GM12872 (cell line): ENCODE data around the gene CLDN5.

Experiments
- TF ChIP-seq, protein P1 (sequence below): IDR thresholded peaks from 3 replicates; pipeline ENCODE4 v1.5.1; 2011; ENCODE audit warnings: low read depth, mild to moderate bottlenecking, low read length, moderate library complexity; ENCODE audit not compliant: insufficient read depth

CLDN5 gene

GRCh38 chr22:19567157-19568009 lies 43.2 kb upstream of the CLDN5 start:
- TF ChIP-seq, protein P1, sequence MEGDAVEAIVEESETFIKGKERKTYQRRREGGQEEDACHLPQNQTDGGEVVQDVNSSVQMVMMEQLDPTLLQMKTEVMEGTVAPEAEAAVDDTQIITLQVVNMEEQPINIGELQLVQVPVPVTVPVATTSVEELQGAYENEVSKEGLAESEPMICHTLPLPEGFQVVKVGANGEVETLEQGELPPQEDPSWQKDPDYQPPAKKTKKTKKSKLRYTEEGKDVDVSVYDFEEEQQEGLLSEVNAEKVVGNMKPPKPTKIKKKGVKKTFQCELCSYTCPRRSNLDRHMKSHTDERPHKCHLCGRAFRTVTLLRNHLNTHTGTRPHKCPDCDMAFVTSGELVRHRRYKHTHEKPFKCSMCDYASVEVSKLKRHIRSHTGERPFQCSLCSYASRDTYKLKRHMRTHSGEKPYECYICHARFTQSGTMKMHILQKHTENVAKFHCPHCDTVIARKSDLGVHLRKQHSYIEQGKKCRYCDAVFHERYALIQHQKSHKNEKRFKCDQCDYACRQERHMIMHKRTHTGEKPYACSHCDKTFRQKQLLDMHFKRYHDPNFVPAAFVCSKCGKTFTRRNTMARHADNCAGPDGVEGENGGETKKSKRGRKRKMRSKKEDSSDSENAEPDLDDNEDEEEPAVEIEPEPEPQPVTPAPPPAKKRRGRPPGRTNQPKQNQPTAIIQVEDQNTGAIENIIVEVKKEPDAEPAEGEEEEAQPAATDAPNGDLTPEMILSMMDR: no peak

DNA sequence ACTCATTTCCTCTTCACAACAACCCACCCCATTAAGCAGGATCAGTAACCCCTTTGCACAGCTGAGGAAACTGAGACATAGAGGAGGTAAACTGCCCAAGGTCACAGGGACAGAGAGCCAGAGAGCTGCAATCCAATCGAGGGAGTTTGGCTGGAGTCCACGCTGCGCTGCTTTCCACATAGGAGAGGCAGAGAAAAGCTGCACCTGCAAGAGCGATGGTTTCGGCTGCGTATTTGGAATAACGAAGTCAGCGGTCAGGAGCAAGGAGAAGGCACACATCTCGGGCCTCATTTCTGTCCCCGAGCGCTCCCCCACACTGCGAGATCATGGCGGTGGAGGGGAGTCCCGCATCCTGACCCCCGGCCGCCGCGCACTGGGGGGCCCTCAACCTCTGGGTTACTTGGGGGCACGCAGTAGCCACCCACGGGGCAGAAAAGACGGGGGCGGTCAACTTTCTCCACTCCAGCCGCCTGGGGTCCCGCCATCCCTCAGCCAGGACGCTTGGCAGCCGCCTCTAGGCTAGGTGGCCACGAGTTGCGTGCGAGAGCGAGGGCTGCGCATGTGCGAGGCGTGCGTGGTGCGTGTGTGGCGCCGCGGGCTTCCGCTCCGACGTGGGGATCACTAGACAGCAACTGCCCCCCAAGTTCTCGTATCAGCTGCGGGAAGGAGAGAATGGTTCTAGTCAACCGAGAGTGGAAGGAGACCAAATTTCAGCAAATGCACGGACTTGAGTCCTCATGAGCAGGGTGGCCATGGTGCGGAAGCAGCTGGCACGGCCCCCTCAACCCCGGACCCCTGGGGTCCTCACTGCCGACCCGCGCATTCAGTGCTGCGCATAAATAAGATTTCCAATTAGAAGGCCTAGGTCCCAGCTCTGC lies 42.3 kb upstream of the CLDN5 start:
- TF ChIP-seq, protein P1: no peak

DNA sequence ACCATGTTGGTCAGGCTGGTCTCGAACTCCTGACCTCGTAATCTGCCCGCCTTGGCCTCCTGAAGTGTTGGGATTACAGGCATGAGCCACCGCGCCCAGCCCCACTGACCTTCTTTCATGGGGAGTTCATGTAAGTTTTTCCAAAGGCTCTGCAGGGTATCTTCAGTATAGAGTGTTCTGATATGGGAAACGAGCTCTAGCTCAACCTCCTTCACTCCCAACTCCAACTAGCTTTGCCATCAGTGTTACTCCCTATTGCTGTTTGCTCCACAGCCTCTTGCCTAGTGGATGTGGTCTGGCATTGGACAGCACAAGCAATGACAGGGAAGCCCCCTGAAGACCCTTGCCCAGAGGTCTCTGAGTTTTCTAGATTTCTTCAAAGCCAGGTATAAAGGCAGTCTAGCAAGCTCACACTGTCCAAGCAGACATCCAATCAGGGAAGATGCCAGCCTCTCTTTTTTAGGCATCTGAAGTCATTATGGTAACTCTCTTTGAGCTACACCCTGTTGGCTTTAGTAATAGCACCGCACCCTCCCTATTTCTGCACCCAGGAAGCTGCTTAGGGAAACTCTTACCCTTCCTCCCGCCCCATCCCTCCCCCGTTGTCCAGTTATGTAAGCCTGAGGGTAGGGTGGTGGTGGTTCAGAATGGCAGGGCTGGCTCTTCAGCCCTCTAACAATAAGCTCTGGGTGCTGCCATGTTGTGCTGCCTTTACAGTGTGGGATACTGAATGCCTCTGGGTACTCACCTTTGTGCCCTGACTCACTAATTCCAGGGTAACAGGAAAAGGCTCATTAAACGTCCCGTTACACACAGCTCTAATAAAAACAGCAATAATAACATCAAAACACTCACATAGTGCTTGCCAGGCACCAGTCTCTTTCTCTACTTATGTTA lies 41.4 kb upstream of the CLDN5 start:
- TF ChIP-seq, protein P1: no peak

GRCh38 chr22:19559956-19560355 lies 35.7 kb upstream of the CLDN5 start:
- TF ChIP-seq, protein P1: no peak

- TF ChIP-seq, protein P1: 0 out of 3 replicates have a peak, but pooled peaks have one; percentile 12
Measured at GRCh38 chr22:19559324-19559811, 35.2 kb upstream of the CLDN5 start.

GRCh38 chr22:19556963-19557545 lies 32.8 kb upstream of the CLDN5 start:
- TF ChIP-seq, protein P1: no peak
